Neural progenitor cell (in vitro differentiated cells): Measurements from ENCODE around the gene RHPN2. TPM values are rescaled to one million over a fixed set of nuclear protein-coding genes. Genes with fewer than 3 reads are reported as not detected.
A peak's percentile ranks its signal among the peaks of the same experiment; 100 is the strongest.

Experiments used
- DNase-seq: peaks from one replicate; pipeline ENCODE4 v3.0.0-alpha.2; 2016; ENCODE audit warnings: low spot score
- H2AFZ ChIP-seq: fragments of 200-600 bp; sonication (generic); replicated peaks from 2 replicates; pipeline ENCODE4 v1.6.1; 2016; ENCODE audit warnings: antibody characterized with exemption
- H3F3A ChIP-seq: fragments of 200-600 bp; sonication (generic); 2 replicates; pipeline ENCODE4 v1.6.1; 2016; ENCODE audit warnings: antibody characterized with exemption, low read depth
- H3K27ac ChIP-seq: fragments of 200-600 bp; sonication (generic); 2 replicates; pipeline ENCODE4 v1.5.1; 2016; ENCODE audit warnings: mild to moderate bottlenecking
- H3K27me3 ChIP-seq: fragments of 200-600 bp; sonication (generic); 2 replicates; pipeline ENCODE4 v1.6.1; 2016; ENCODE audit warnings: mild to moderate bottlenecking, moderate library complexity
- H3K36me3 ChIP-seq: fragments of 200-600 bp; sonication (generic); 2 replicates; pipeline ENCODE4 v1.5.1; 2016
- H3K4me1 ChIP-seq: fragments of 200-600 bp; sonication (generic); 2 replicates; pipeline ENCODE4 v1.6.1; 2016; ENCODE audit warnings: mixed run types
- H3K4me2 ChIP-seq: fragments of 200-600 bp; sonication (generic); 2 replicates; pipeline ENCODE4 v1.6.1; 2016
- H3K4me3 ChIP-seq: fragments of 200-600 bp; sonication (generic); 2 replicates; pipeline ENCODE4 v1.5.1; 2016
- H3K79me2 ChIP-seq: fragments of 200-600 bp; sonication (generic); 2 replicates; pipeline ENCODE4 v1.6.1; 2016; ENCODE audit warnings: low read depth
- H3K9ac ChIP-seq: fragments of 200-600 bp; sonication (generic); 2 replicates; pipeline ENCODE4 v1.6.1; 2016
- H3K9me3 ChIP-seq: fragments of 200-600 bp; sonication (generic); 2 replicates; pipeline ENCODE4 v1.5.1; 2016; ENCODE audit warnings: low read depth
- H4K20me1 ChIP-seq: fragments of 200-600 bp; sonication (generic); 2 replicates; pipeline ENCODE4 v1.6.1; 2016; ENCODE audit warnings: low read depth
- H3K27ac Mint-ChIP-seq: 3 replicates; pipeline ENCODE4 v1.8.0; 2021; ENCODE audit warnings: mixed read lengths
- H3K27me3 Mint-ChIP-seq: 2 replicates; pipeline ENCODE4 v1.8.0; 2022; ENCODE audit warnings: low read depth, mild to moderate bottlenecking, inconsistent platforms, moderate library complexity, mixed read lengths; ENCODE audit not compliant: insufficient read depth
- H3K36me3 Mint-ChIP-seq: 3 replicates; pipeline ENCODE4 v1.8.0; 2021; ENCODE audit warnings: mixed read lengths
- H3K4me1 Mint-ChIP-seq: 3 replicates; pipeline ENCODE4 v1.8.0; 2021; ENCODE audit warnings: mixed read lengths
- H3K4me3 Mint-ChIP-seq: 3 replicates; pipeline ENCODE4 v1.8.0; 2021; ENCODE audit warnings: mild to moderate bottlenecking, moderate library complexity, mixed read lengths
- H3K9me3 Mint-ChIP-seq: 3 replicates; pipeline ENCODE4 v1.8.0; 2020; ENCODE audit warnings: mixed read lengths
- EZH2 ChIP-seq: fragments of 200-600 bp; sonication (generic); IDR thresholded peaks from 2 replicates; pipeline ENCODE4 v1.6.1; 2017; ENCODE audit warnings: antibody characterized with exemption, mild to moderate bottlenecking, moderate library complexity
- EZH2phosphoT487 ChIP-seq: fragments of 200-600 bp; sonication (generic); IDR thresholded peaks from 2 replicates; pipeline ENCODE4 v1.6.1; 2017; ENCODE audit warnings: antibody characterized with exemption
- total RNA-seq: library from RNA; depleted of rRNA; stranded (reverse); fragments of >200 nt; gene quantifications from 2 replicates; pipeline ENCODE4 v1.2.3, GENCODE V29; 2015; ENCODE audit warnings: low replicate concordance
- TF ChIP-seq, protein P1 (sequence below): fragments of 200-600 bp; sonication (generic); IDR thresholded peaks from 2 replicates; pipeline ENCODE4 v1.5.1; 2017; ENCODE audit warnings: antibody characterized with exemption, mild to moderate bottlenecking

The RHPN2 gene
- 27.0 and 28.0 TPM in 2 replicates for total RNA-seq

DNA sequence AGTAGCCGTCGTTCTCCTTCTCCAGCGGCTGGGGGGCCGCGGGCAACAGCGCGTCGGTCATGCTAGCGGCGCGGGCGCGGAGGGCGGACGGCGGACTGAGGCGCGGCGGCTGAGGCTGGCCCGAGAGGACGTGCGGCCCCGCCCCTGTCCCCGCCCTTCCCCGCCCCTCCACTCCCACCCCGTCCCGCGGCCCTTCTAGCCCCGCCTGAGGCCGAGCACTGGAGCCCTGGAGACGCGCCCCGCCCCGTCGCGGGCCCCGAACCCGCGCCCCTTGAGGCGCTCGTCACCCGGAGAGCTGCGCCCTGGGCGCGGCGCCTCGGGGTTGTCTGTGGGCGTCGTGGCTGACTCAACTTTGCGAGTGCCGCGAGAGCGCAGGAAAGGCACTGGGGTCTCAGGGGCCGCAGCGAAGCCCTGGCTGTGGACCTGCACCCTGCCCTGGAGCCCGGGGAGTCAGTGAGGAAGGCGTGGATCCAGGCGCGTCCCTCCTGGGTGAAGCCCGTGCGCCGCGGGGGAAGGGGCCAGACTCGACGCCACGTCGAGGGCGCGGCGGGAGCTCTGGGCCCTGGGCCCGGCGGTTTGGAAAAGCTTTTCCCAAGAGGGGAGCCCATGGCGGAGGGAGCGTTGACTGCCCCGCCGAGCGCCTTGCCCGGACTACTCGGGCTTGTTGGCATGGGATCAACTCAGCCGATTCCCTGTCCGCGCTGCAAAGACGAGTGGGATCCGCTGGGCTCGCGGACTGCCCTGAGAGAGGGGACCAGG, at the start of gene RHPN2:
Gene RHPN2, minus strand, starts transcription at position 97 of the 759 bp plus-strand sequence. Its CDS starts 36 bp downstream, at position 61.
- no peaks in the 10 kb centered on the region for H3K9me3 ChIP-seq
- TF ChIP-seq EZH2: no peak
- no peak for TF ChIP-seq EZH2phosphoT487
- TF ChIP-seq, protein P1, sequence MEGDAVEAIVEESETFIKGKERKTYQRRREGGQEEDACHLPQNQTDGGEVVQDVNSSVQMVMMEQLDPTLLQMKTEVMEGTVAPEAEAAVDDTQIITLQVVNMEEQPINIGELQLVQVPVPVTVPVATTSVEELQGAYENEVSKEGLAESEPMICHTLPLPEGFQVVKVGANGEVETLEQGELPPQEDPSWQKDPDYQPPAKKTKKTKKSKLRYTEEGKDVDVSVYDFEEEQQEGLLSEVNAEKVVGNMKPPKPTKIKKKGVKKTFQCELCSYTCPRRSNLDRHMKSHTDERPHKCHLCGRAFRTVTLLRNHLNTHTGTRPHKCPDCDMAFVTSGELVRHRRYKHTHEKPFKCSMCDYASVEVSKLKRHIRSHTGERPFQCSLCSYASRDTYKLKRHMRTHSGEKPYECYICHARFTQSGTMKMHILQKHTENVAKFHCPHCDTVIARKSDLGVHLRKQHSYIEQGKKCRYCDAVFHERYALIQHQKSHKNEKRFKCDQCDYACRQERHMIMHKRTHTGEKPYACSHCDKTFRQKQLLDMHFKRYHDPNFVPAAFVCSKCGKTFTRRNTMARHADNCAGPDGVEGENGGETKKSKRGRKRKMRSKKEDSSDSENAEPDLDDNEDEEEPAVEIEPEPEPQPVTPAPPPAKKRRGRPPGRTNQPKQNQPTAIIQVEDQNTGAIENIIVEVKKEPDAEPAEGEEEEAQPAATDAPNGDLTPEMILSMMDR: no peak
- peak within 1 kb of the TSS; percentile 99 for H3K4me2 ChIP-seq
- H3K4me1 ChIP-seq: peaks cover 6% of the 10 kb centered on the region
- peaks cover 25% of the 10 kb centered on the region for H4K20me1 ChIP-seq
- peaks cover 13% of the 10 kb centered on the region for H3K27me3 ChIP-seq
- peaks cover 20% of the 10 kb centered on the region for H3F3A ChIP-seq
- no peak within 1 kb of the TSS for H3K27ac ChIP-seq
- Mint-ChIP-seq H3K4me1 (peaks cover 20% of the 10 kb centered on the region), H3K27me3 (peaks cover 18% of the 10 kb centered on the region), H3K27ac (no peak within 1 kb of the TSS), H3K36me3 (no peaks in the 10 kb centered on the region), H3K4me3 (peak within 1 kb of the TSS; percentile 88), H3K9me3 (no peaks in the 10 kb centered on the region)
- DNase-seq: peak; percentile 91
- H3K9ac ChIP-seq: peak within 1 kb of the TSS; percentile 57
- H2AFZ ChIP-seq: peak within 1 kb of the TSS; percentile 88
- peaks cover 45% of the 10 kb centered on the region for H3K79me2 ChIP-seq
- no peaks in the 10 kb centered on the region for H3K36me3 ChIP-seq
- peak within 1 kb of the TSS; percentile 95 for H3K4me3 ChIP-seq

DNA sequence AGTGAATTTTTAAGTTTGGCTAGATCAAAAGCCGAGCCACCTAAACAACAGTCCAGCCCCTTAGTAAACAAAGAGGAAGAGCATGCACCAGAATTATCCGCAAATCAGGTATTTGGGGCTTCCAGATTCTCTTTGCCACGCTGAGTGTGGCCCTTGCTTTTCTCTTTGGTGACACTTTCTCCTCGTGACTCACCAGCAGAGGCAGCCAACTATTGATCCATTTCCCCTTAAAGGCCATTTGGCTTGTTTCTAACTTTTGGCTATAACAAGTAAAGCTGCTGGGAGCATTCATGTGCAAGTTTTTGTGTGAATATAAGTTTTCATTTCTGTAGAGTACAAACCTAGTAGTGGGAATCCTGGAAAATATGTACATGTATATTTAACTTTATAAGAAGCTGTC, 49.6 kb upstream of the RHPN2 start:
- Histone ChIP-seq H3K79me2 (no peaks in the 10 kb centered on the region), H3K27me3 (no peaks in the 10 kb centered on the region), H3K9me3 (no peaks in the 10 kb centered on the region), H3K9ac (no peak overlapping the region), H3K4me2 (no peak overlapping the region), H3K4me1 (no peaks in the 10 kb centered on the region), H3F3A (peaks cover 4% of the 10 kb centered on the region), H3K27ac (no peak overlapping the region), H4K20me1 (peaks cover under 1% of the 10 kb centered on the region), H3K4me3 (no peak overlapping the region), H3K36me3 (peaks cover 5% of the 10 kb centered on the region), H2AFZ (no peak overlapping the region)
- H3K27me3 Mint-ChIP-seq: peaks cover 2% of the 10 kb centered on the region
- peaks cover 7% of the 10 kb centered on the region for H3K4me1 Mint-ChIP-seq
- peaks cover 18% of the 10 kb centered on the region for H3K36me3 Mint-ChIP-seq
- no peak overlapping the region for H3K4me3 Mint-ChIP-seq
- no peaks in the 10 kb centered on the region for H3K9me3 Mint-ChIP-seq
- H3K27ac Mint-ChIP-seq: no peak overlapping the region
- no peak for DNase-seq
- TF ChIP-seq EZH2: no peak
- TF ChIP-seq, protein P1: no peak
- TF ChIP-seq EZH2phosphoT487: no peak

DNA sequence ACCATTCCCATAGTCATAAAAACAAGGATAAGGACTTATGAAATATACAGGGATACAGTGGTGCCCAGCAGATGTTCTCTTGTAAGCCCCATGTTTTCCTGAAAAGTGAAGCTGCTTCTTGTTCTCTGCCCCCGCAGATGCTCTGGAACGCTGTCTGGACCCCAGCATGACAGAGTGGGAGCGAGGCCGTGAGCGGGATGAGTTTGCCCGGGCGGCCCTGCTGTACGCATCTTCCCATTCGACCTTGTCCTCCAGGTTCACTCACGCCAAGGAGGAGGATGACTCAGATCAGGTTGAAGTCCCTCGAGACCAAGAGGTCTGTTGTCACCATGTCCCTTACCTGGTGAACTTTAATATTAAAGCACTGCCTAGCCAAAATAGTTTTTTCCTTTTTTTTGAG, 46.9 kb upstream of the RHPN2 start:
- H3K4me1 Mint-ChIP-seq: no peaks in the 10 kb centered on the region
- no peak for DNase-seq
- H3K4me3 Mint-ChIP-seq: no peak overlapping the region
- TF ChIP-seq, protein P1: no peak
- TF ChIP-seq EZH2phosphoT487 (no peak), EZH2 (no peak)
- H3K4me2 ChIP-seq: no peak overlapping the region
- no peak overlapping the region for H3K27ac ChIP-seq
- H3K4me1 ChIP-seq: no peaks in the 10 kb centered on the region
- no peaks in the 10 kb centered on the region for H3K9me3 ChIP-seq
- no peaks in the 10 kb centered on the region for H4K20me1 ChIP-seq
- peaks cover 14% of the 10 kb centered on the region for H3K36me3 Mint-ChIP-seq
- peaks cover 4% of the 10 kb centered on the region for H3K27me3 Mint-ChIP-seq
- H3K36me3 ChIP-seq: peaks cover 5% of the 10 kb centered on the region
- H3K4me3 ChIP-seq: no peak overlapping the region
- H3K9me3 Mint-ChIP-seq: no peaks in the 10 kb centered on the region
- no peaks in the 10 kb centered on the region for H3K79me2 ChIP-seq
- no peaks in the 10 kb centered on the region for H3K27me3 ChIP-seq
- no peak overlapping the region for H3K9ac ChIP-seq
- no peak overlapping the region for H2AFZ ChIP-seq
- no peaks in the 10 kb centered on the region for H3F3A ChIP-seq
- no peak overlapping the region for H3K27ac Mint-ChIP-seq
